ENCODE data around the gene TNFAIP8. TPM values are rescaled to one million over a fixed set of nuclear protein-coding genes. Genes with fewer than 3 reads are reported as not detected.

The TNFAIP8 gene
- total and polyA plus RNA-seq, 9 of the 15 experiments (the other 6 are each of a cell fraction or from before 2014, with no cell fraction given) = 29.9 to 52.2 (median 44.8) TPM

- Histone ChIP-seq H3K4me3 (no peak overlapping the region), H3K9me1 (ENCODE audit: control insufficient read depth, insufficient read depth, low read length) (peaks cover 3% of the 10 kb centered on the region), H3K9me3 (replicated peaks; ENCODE audit: control insufficient read depth, insufficient read depth, low read depth, low read length) (no peaks in the 10 kb centered on the region), H3K4me1 (replicated peaks in 1 of 2; ENCODE audit: control insufficient read depth in 2 of 2, insufficient read depth in 2 of 2, low read length in 2 of 2) (peaks cover 0 to 56% of the 10 kb centered on the region in 2 experiments; a peak in 4 of 5 replicates), H3K4me2 (ENCODE audit: insufficient read depth, low read length) (peak overlapping the region; percentile 1; the same call in 1 of the 2 replicates), H3K79me2 (ENCODE audit: control insufficient read depth, insufficient read depth, low read length) (peaks cover 60% of the 10 kb centered on the region), H3K9ac (ENCODE audit: insufficient read depth in 1 of 2, low read depth in 2 of 2, low read length in 2 of 2) (no peak overlapping the region), H2AFZ (ENCODE audit: low read depth, low read length) (no peak overlapping the region), H4K20me1 (replicated peaks; ENCODE audit: control insufficient read depth, insufficient read depth, low read length) (no peaks in the 10 kb centered on the region), H3K27ac (ENCODE audit: extremely low read depth, low read depth, low read length) (no peak overlapping the region), H3K36me3 (ENCODE audit: control insufficient read depth, insufficient read depth, low read length) (no peaks in the 10 kb centered on the region; the same call in 1 of the 3 replicates), H3K27me3 (ENCODE audit: control insufficient read depth in 2 of 2, insufficient read depth in 2 of 2, low read length in 2 of 2) (no peaks in the 10 kb centered on the region)
- BruUV-seq (replicated peaks) = no TSS peak
- FAIRE-seq = no peak
- 56% methylated on average over 6 of the region's 7 CpGs for WGBS (ENCODE audit: insufficient coverage, low coverage, missing lambda C conversion rate)
- in situ Hi-C loops (cut with MboI) (no loop called here), intact Hi-C loops (cut with micrococcal nuclease) (no loop called here)
- CTCF ChIA-PET (ENCODE audit: low intra/inter-chr PET ratio) = no interaction called here
- DNase-seq (ENCODE audit: extremely low read depth in 1 of 4, low spot score in 3 of 4) = peak in 3 of 4 experiments; percentile 24 to 38 (median 27)
- POLR2A ChIA-PET = interaction anchor here (1.2 kb wide), 1 partner anchor 37 kb away, joined by 3 read pairs; no protein-coding TSS in a partner anchor
- TF ChIP-seq GMEB1 (CRISPR knock-in tag; IDR thresholded peaks at IDR 0.05) = no peak
- no peak for TF ChIP-seq E2F3 (CRISPR knock-in tag; IDR thresholded peaks at IDR 0.05)
- peak; percentile 66; the same call in 1 of the 2 replicates for TF ChIP-seq CTBP1 (IDR thresholded peaks at IDR 0.05; ENCODE audit: borderline replicate concordance)
- TF ChIP-seq, protein P1, sequence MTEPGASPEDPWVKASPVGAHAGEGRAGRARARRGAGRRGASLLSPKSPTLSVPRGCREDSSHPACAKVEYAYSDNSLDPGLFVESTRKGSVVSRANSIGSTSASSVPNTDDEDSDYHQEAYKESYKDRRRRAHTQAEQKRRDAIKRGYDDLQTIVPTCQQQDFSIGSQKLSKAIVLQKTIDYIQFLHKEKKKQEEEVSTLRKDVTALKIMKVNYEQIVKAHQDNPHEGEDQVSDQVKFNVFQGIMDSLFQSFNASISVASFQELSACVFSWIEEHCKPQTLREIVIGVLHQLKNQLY (CRISPR knock-in tag; conservative IDR thresholded peaks at IDR 0.05) = no peak
- no peak for TF ChIP-seq ZNF507 (tag; conservative IDR thresholded peaks at IDR 0.05)
- TF ChIP-seq SRSF9 (IDR thresholded peaks at IDR 0.05; ENCODE audit: borderline replicate concordance, low read depth, low read length) = no peak
- peak; percentile 59 for TF ChIP-seq PKNOX1 (IDR thresholded peaks at IDR 0.05)
- TF ChIP-seq MECOM (CRISPR knock-in tag; IDR thresholded peaks at IDR 0.05) = peak; percentile 88
- TF ChIP-seq, protein P2, sequence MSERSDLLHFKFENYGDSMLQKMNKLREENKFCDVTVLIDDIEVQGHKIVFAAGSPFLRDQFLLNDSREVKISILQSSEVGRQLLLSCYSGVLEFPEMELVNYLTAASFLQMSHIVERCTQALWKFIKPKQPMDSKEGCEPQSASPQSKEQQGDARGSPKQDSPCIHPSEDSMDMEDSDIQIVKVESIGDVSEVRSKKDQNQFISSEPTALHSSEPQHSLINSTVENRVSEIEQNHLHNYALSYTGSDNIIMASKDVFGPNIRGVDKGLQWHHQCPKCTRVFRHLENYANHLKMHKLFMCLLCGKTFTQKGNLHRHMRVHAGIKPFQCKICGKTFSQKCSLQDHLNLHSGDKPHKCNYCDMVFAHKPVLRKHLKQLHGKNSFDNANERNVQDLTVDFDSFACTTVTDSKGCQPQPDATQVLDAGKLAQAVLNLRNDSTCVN (CRISPR knock-in tag; IDR thresholded peaks at IDR 0.05) = no peak
- TF ChIP-seq ZNF124 (CRISPR knock-in tag; IDR thresholded peaks at IDR 0.05) = no peak
- TF ChIP-seq SMARCA5 (IDR thresholded peaks at IDR 0.05) = no peak
- TF ChIP-seq RBM17 (IDR thresholded peaks at IDR 0.05; ENCODE audit: borderline replicate concordance, low read depth, low read length) = no peak
- 0 out of 2 replicates have a peak, but pooled peaks have one; percentile 4 for TF ChIP-seq ZNF740 (CRISPR knock-in tag; IDR thresholded peaks at IDR 0.05)
- TF ChIP-seq ZNF740 (tag; IDR thresholded peaks at IDR 0.05) = no peak
- ATAC-seq = peak; percentile 71
Observed at GRCh38 chr5:119358901-119359603, 3.2 kb downstream of the TNFAIP8 start.
